ENCODE measurements around the gene MTFP1. TPM values are rescaled to one million over a fixed set of nuclear protein-coding genes. Genes with fewer than 3 reads are reported as not detected.

MTFP1 gene
- total and polyA plus RNA-seq, 9 of the 15 experiments (the other 6 are each of a cell fraction or from before 2014, with no cell fraction given): 10.7 to 52.0 (median 30.1) TPM

- no TSS peak for BruUV-seq (replicated peaks)
- no peak overlapping the region for H2AFZ ChIP-seq (ENCODE audit: low read depth, low read length)
- WGBS (ENCODE audit: insufficient coverage, low coverage, missing lambda C conversion rate): 20% methylated on average over 2 of the region's 3 CpGs
- H3K4me1 ChIP-seq (replicated peaks in 1 of 2; ENCODE audit: control insufficient read depth in 2 of 2, insufficient read depth in 2 of 2, low read length in 2 of 2): peaks cover 10 to 14% of the 10 kb centered on the region in 2 experiments
- no peak for DNase-seq (ENCODE audit: extremely low read depth in 1 of 4, low spot score in 3 of 4)
- ChIA-PET POLR2A (interaction anchor here (1.5 kb wide), 1 partner anchor 17 kb away, joined by 5 read pairs; no protein-coding TSS in a partner anchor), CTCF (ENCODE audit: low intra/inter-chr PET ratio) (no interaction called here)
- no peak overlapping the region for H3K4me3 ChIP-seq
- no peaks in the 10 kb centered on the region for H4K20me1 ChIP-seq (replicated peaks; ENCODE audit: control insufficient read depth, insufficient read depth, low read length)
- in situ Hi-C loops (cut with MboI): no loop called here
- H3K9ac ChIP-seq (ENCODE audit: insufficient read depth in 1 of 2, low read depth in 2 of 2, low read length in 2 of 2): no peak overlapping the region
- FAIRE-seq: no peak
- H3K27ac ChIP-seq (ENCODE audit: extremely low read depth, low read depth, low read length): no peak overlapping the region
- intact Hi-C loops (cut with micrococcal nuclease): no loop called here
- no peaks in the 10 kb centered on the region for H3K9me1 ChIP-seq (ENCODE audit: control insufficient read depth, insufficient read depth, low read length)
- no peak overlapping the region for H3K4me2 ChIP-seq (ENCODE audit: insufficient read depth, low read length)
- no peaks in the 10 kb centered on the region; the same call in 1 of the 2 replicates for H3K9me3 ChIP-seq (replicated peaks; ENCODE audit: control insufficient read depth, insufficient read depth, low read depth, low read length)
- H3K79me2 ChIP-seq (ENCODE audit: control insufficient read depth, insufficient read depth, low read length): no peaks in the 10 kb centered on the region
- ATAC-seq: no peak
- H3K27me3 ChIP-seq (ENCODE audit: control insufficient read depth in 2 of 2, insufficient read depth in 2 of 2, low read length in 2 of 2): no peaks in the 10 kb centered on the region
- H3K36me3 ChIP-seq (ENCODE audit: control insufficient read depth, insufficient read depth, low read length): peaks cover 7% of the 10 kb centered on the region; the same call in 2 of the 3 replicates
- TF ChIP-seq NBN (IDR thresholded peaks at IDR 0.05; ENCODE audit: low read depth) (no peak), NFRKB (IDR thresholded peaks at IDR 0.05; ENCODE audit: low read depth) (no peak), HDAC3 (IDR thresholded peaks at IDR 0.05; ENCODE audit: borderline replicate concordance, partially characterized antibody) (no peak), RBM25 (IDR thresholded peaks at IDR 0.05; ENCODE audit: low read depth, low read length, severe bottlenecking) (peak; percentile 60), KDM1A (IDR thresholded peaks at IDR 0.05) (peak; percentile 12 to 21; a peak in 1 of 4 replicates), ADNP (tag; IDR thresholded peaks at IDR 0.05) (peak; percentile 53; the same call in 1 of the 2 replicates), SMAD2 (IDR thresholded peaks at IDR 0.05; ENCODE audit: low read depth, low read length) (no peak), COPS2 (conservative IDR thresholded peaks at IDR 0.05) (no peak), SAFB2 (IDR thresholded peaks at IDR 0.05; ENCODE audit: borderline replicate concordance, low read depth, low read length, severe bottlenecking) (no peak), RHOXF2B (CRISPR knock-in tag; conservative IDR thresholded peaks at IDR 0.05) (no peak), ZNF639 (CRISPR knock-in tag; conservative IDR thresholded peaks at IDR 0.05 in 1 of 2, IDR thresholded peaks at IDR 0.05 in 1 of 2) (no peak), ZNF146 (CRISPR knock-in tag; IDR thresholded peaks at IDR 0.05; ENCODE audit: unreplicated experiment) (no peak), NR4A1 (CRISPR knock-in tag; IDR thresholded peaks at IDR 0.05) (no peak), NR4A1 (tag; IDR thresholded peaks at IDR 0.05) (no peak), ILF3 (IDR thresholded peaks at IDR 0.05; ENCODE audit: borderline replicate concordance) (no peak), ZNF277 (CRISPR knock-in tag; IDR thresholded peaks at IDR 0.05; ENCODE audit: borderline replicate concordance) (no peak)
Measured at GRCh38 chr22:30433227-30433626, 7.7 kb downstream of the MTFP1 start.
